ENCODE measurements around the gene ACVR1C. TPM values are rescaled to one million over a fixed set of nuclear protein-coding genes. Genes with fewer than 3 reads are reported as not detected.
A peak's percentile ranks its signal among the peaks of the same experiment; 100 is the strongest.

Gene ACVR1C
- total and polyA plus RNA-seq, 8 donors: 0.29 to 1.6 (median 0.37) TPM

DNA sequence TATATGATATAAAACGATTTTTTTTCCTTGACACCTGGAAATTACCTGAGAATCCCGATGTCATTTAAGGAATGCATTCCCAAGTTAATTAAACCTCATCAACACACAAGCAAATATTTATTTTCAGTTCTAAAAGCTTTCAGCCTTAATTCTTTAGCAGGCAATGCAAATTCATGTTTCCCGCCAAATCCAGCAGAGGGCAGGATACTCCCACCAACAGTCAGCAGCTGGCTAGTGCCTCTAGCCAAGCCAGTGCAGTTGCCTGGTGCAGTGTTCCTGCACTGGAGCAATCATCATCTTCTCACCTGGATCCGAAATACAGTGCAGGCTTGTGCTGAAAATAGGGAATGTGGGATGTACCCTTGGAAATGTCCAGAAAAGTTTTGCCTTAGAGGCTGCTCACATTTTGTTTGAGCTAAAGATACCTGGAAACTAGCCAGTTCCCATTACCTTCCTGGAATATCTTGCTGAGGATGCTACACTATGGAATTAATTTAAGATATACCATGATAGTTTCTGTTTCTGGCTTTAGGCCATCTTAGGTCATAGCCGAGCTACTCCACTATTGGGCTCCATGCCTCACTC is 136.4 kb downstream of the ACVR1C start:
- no peaks in the 10 kb centered on the region for H3K36me3 ChIP-seq
- no peaks in the 10 kb centered on the region for H3K4me1 ChIP-seq
- H3K27me3 ChIP-seq: no peaks in the 10 kb centered on the region
- TF ChIP-seq, protein P1, sequence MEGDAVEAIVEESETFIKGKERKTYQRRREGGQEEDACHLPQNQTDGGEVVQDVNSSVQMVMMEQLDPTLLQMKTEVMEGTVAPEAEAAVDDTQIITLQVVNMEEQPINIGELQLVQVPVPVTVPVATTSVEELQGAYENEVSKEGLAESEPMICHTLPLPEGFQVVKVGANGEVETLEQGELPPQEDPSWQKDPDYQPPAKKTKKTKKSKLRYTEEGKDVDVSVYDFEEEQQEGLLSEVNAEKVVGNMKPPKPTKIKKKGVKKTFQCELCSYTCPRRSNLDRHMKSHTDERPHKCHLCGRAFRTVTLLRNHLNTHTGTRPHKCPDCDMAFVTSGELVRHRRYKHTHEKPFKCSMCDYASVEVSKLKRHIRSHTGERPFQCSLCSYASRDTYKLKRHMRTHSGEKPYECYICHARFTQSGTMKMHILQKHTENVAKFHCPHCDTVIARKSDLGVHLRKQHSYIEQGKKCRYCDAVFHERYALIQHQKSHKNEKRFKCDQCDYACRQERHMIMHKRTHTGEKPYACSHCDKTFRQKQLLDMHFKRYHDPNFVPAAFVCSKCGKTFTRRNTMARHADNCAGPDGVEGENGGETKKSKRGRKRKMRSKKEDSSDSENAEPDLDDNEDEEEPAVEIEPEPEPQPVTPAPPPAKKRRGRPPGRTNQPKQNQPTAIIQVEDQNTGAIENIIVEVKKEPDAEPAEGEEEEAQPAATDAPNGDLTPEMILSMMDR (IDR thresholded peaks at IDR 0.05): peak; percentile 58 to 60
- ATAC-seq: peak; percentile 91
- H3K27ac ChIP-seq: no peak overlapping the region
- no peaks in the 10 kb centered on the region for H3K9me3 ChIP-seq
- peak in 3 of 4 donors; percentile 49 to 75 (median 61) for DNase-seq
- no peak overlapping the region for H3K4me3 ChIP-seq
- intact Hi-C loops (cut with DNase I): no loop called here

DNA sequence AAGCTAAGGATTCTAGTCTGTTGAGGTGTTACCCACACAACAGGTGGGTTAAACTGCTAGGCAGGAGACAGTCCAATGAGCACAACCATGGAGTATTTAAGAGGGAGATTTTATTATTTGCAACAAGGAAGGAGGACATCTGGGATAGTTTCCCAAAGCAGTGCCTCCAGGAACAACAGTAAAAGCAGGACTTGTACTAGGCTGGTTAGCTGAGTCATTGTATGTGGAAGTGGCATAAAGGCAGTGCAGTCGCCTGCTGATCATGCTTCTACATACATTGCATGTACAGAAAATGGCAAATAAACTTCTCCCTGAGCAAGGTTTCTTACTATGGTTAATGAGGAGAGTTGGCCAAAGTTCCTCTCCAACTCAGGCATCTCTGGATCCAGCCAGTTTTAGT is 138.7 kb downstream of the ACVR1C start:
- no peak for ATAC-seq
- Histone ChIP-seq H3K36me3 (no peaks in the 10 kb centered on the region), H3K4me1 (no peaks in the 10 kb centered on the region), H3K9me3 (no peaks in the 10 kb centered on the region), H3K4me3 (no peak overlapping the region), H3K27me3 (no peaks in the 10 kb centered on the region), H3K27ac (no peak overlapping the region)
- no peak for DNase-seq
- TF ChIP-seq, protein P1 (IDR thresholded peaks at IDR 0.05): no peak
- intact Hi-C loops (cut with DNase I): no loop called here

DNA sequence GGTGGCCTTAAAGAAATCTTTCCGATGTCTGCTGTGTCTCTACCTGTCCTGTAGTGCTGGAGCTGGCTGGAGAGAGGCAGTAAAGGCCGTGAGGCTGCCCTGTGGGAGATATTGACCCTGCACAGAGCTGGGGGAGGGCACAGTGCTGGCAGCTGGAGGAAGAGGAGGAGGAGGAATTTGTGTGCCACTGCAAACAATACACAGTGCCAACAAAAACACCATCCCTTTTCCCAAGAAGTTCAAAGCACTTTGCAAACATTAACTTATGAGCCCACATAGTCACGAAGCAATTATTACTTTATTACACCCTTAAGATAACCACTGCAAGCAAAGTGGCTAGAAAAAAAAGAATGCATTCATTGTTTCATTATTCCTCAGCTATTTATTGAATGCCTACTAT is 139.8 kb downstream of the ACVR1C start:
- Histone ChIP-seq H3K27me3 (no peaks in the 10 kb centered on the region), H3K27ac (no peak overlapping the region), H3K4me3 (no peak overlapping the region), H3K4me1 (no peaks in the 10 kb centered on the region), H3K9me3 (no peaks in the 10 kb centered on the region), H3K36me3 (no peaks in the 10 kb centered on the region)
- intact Hi-C loops (cut with DNase I): no loop called here
- ATAC-seq (peak; percentile 71), DNase-seq (no peak)
- TF ChIP-seq, protein P1 (IDR thresholded peaks at IDR 0.05): no peak

DNA sequence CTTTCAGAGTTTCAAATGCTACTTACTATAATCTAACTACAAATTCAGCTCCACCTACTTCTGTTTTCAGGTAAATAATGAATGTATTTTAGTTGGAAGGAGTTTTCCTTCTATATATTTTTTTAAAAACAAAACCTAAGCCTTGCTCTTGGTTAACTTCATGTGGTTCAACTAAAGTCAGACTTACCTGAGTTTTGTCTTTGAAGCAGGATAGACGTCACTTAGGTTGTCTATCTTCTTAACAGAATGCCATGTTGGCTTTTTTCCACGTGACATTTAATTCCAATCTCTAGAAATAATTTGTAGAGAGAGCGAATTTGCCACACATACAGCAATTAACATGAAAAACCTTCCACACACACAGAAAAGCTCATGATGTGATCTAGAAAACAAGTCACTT is 140.9 kb downstream of the ACVR1C start:
- no peak for ATAC-seq
- intact Hi-C loops (cut with DNase I): no loop called here
- H3K4me1 ChIP-seq: no peaks in the 10 kb centered on the region
- H3K9me3 ChIP-seq: no peaks in the 10 kb centered on the region
- H3K36me3 ChIP-seq: no peaks in the 10 kb centered on the region
- no peak for DNase-seq
- no peak overlapping the region for H3K4me3 ChIP-seq
- H3K27me3 ChIP-seq: no peaks in the 10 kb centered on the region
- TF ChIP-seq, protein P1 (IDR thresholded peaks at IDR 0.05): no peak
- no peak overlapping the region for H3K27ac ChIP-seq

DNA sequence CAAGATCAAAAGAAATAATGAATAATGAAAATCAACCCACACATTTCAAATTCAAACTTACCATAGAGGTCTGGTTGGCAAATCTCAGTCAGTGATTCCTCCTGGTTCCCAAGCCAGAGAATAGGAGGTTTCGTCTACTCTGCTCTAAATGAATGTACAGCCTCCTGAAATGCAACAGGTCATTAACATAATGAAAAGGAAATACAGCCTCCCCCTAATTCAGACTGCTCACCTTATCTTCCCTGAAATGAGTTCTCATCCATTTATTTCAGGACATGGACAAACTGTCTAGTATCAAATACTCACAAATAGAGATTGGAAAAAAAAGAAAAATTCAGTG is 141.4 kb downstream of the ACVR1C start:
- Histone ChIP-seq H3K36me3 (no peaks in the 10 kb centered on the region), H3K9me3 (no peaks in the 10 kb centered on the region), H3K4me1 (no peaks in the 10 kb centered on the region), H3K27me3 (no peaks in the 10 kb centered on the region), H3K27ac (no peak overlapping the region), H3K4me3 (no peak overlapping the region)
- intact Hi-C loops (cut with DNase I): no loop called here
- no peak for ATAC-seq
- no peak for DNase-seq
- TF ChIP-seq, protein P1 (IDR thresholded peaks at IDR 0.05): no peak

Measured in left lung (tissue), 10 donors.